Stimulated activated CD8-positive, alpha-beta memory T cell treated with anti-CD3 and anti-CD28 coated beads, Interleukin-2, amount 100 ng/mL, for 48 hours (primary cell): ENCODE measurements around the gene TMTC1.

ENCODE experiments used
- DNase-seq, 2 donors: peaks; one replicate each; pipeline ENCODE4 v3.0.0-alpha.2; 2020; ENCODE audit warnings: low read depth in 2 of 2

Gene TMTC1

DNA sequence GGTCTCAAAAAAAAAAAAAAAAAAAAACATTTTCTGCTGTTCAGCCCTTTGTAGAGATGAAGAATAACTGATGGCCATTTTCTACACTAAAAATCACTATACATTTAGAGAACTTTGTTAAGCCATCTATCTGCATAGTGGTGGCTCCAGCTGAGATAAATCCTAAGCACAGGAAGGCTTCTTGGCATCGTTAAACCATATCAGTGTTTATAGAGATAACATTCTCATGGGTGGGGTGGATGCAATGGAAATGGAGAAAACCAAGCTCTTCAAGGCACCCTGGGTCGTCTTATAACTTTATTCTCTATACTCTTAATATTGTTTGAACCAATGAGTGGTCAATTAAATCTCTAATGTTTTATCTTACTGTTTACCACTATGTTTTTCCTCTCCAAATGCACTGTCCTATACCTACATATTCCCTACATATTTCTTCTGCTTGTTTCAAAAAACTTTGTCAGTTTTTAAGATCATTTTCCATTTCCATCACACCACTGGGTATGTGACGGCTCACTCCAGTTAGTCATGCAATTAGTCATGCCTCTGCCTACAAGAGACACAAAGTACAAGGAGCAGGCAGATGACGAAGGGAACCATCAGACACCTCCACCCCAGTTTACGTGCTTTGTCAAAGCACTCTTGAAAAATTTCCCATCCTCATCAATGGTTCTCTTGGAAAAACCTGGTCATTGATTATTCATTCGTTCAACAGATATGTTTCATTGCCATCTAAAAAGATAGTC is 166.9 kb downstream of the TMTC1 start:
- no peak for DNase-seq

- DNase-seq = no peak
Measured at GRCh38 chr12:29614694-29615325, 168.9 kb downstream of the TMTC1 start.

DNA sequence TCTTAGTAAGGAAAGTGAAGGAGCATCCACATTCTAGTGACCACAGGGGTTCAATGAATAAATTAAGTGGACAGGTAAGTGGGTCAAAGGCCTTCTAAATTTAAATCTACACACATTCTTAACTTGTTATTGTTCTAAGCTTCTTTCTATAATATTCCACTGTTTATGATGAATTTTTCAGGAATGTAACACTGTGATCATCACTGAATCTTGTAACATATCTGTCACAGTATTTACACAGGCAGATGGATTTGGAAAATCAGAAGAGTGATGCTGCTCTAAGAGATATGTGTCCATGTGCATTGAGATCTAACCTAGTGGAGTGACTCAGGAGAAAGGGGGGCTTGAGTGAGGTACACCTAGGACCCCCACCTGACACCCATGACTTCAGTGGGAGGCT is 170.8 kb downstream of the TMTC1 start:
- DNase-seq = no peak

- no peak for DNase-seq
Measured at GRCh38 chr12:29611906-29612305, 171.8 kb downstream of the TMTC1 start.

DNA sequence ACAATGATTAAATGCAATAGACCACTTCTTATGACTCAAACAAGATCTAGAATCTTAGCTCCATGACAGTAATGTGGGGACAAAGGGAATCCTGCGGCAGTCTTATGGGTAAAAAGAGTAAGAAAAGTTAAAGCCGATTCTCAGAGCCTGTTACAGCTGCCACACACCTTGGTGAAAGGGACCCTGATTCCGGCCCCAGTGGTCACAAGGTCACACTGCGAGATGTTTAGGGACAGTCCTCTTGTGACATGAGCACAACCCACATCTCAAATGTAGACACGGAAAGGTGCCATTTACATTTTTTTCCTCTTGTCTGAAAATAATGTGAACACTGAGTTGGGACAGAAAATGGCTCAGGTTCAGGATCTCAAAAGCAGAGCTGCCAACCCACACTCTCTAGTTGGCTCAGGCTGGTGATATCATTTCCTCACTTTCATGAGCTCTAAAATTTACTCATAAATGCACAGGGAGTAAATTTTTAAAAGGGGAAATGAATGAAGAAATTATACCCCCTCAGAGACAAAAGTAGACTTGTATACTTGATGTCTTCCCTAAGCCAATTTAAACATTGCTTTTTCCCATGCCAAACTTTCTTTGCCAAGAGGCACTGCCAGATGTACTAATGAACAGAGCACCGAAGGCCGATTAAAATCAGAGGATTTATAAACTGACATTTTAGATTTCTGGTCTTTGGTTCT is 173.1 kb downstream of the TMTC1 start:
- no peak for DNase-seq

DNA sequence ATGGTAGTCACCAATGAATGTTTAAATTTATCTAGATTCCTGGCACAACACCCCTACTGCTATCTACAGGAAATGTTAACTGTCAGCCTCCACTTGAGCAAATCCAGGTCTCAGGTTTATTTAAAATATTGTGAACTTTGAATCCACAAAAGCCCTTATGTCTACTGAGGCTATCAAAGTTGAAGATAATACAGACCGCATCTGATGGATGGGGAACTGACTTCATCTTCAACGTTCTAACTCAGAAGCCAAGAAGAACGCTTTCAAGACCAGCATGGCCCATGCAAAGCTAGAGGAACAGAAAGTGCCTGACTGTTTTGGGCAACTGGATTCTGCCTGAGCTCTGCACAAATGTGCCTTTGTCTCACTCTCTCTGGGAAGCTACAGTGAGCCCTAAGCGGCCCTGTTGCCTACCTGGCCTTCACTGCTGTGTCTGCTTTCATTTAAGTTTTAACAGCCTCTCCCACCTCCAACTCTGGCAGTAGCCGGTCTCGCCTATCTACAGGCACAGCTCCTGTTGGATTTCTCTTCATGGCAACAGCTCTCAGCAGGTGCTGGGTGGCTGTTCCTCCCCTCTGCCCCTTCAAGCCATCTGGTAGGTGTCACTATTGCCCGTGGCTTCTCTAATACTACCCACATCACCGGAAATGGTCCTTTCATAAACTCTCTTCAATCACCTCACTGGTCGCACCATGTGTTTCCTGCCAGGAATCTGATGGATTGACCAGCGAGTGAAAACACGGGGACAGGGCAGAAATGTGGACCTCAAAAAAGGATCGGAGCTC is 174.1 kb downstream of the TMTC1 start:
- DNase-seq = no peak

DNA sequence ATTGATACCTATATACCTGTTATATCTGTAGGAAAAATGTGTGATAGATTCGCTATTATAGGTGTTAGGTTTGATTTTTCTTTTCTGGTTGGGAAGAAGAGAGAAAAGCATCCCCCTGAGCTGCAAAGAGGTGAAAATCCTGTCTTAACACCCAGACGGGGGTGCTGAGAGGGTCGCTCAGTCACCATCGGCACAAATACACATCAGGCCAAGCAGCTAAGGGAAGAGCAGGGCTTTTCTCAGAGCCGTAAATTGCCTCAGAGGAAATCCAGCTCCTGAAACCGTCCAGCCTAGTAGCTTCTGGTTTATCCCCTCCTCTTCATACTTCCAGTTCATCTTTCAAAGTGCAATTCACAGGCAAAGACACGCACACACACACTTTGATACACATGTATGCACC is 175.2 kb downstream of the TMTC1 start:
- DNase-seq = no peak

GRCh38 chr12:29599381-29599780 is 184.4 kb downstream of the TMTC1 start:
- no peak for DNase-seq

DNA sequence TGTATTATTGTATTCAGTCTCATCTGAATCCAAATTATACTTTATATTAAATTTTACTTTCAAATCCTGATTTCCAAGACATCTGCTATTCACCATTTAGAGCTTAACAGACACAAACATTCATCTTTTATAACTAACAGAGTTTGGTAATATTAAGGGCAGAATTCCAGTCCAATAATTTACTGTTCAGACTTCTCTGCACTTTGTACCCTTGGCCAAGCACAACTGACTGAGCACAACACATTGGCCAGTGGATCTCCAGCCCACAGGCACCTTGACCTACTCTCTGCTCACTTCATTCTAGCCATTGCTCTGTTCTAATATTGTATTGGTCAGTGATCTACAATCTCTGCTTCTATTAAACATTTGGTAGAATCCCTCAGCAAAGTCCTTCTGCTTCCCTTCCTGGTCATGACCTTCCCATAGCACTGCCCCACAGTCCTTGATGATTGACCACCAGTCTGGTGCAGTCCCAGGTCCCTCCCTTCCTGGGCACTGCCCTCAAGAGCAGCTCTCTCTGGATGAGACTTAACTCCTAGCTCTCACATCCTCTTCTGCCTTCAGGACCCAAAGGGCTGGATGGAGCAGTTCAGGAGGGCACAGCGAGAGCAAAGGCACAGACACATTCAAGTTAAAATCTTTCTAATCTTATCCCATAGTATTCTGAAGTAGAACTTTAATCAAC is 188.5 kb downstream of the TMTC1 start:
- DNase-seq = no peak

DNA sequence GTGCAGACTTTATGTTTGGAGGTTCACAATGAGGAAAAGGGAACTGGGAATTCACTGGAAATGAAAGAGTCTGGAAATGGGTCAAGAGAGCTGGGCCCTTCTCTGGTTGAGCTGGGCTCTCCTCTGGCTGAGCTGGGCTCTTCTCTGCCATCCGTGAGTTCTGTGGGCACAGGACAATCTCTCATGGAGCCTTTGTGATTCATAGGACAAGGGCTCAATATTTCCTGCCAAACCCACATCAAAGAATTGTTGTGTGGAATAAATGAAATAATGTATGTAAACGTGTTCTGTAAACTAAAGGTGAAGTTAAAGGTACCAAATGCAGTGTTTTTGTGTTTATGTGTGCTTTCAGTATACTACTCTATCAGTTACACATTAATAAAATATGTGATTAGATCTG is 190.7 kb downstream of the TMTC1 start:
- DNase-seq = no peak

GRCh38 chr12:29591140-29592020 is 192.4 kb downstream of the TMTC1 start:
- DNase-seq = no peak

DNA sequence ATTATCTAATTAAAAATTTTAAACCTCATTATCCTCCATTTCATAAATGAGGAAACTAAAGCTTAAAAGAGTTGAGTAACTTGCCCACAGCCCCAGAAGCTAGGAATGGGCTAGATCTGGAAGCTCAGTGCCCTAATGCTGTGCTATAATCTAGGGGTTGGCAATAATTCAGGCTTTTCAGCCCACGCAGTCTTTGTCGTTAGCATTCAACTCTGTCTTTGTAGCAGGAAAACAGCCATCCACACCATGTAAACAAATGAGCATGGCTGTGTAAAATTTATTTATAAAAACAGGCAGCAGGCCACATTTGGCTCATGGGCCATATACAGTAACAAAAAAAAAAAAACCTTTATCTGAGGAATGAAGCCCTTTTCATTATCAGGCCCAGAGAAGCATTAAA is 193.9 kb downstream of the TMTC1 start:
- no peak for DNase-seq

DNA sequence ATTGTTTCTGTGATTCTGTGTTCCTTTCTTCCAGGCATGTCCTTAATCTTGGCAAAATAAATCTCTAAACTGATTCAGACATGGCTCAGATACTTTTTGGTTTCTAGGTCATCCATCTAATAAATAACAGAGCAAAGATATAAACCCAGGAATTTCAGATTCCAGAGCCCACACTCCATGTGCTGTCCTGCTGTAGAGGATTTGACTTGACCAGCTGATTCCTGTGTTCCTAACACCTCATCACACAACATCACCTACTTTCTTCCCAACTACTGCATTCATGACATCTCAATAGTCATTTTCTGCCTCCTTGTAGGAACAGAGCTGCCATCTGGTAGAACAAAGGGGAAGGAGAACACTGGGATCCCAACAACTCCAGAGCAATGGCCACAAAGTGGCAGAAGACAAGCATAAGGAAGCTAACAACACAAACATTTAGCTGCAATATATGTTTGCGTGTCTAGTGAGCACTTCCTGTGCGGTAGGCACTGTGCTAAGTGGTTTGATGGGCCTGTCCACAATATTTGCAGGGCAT is 194.4 kb downstream of the TMTC1 start:
- no peak for DNase-seq

- no peak for DNase-seq
Measured at GRCh38 chr12:29582677-29583272, 201.0 kb downstream of the TMTC1 start.

DNA sequence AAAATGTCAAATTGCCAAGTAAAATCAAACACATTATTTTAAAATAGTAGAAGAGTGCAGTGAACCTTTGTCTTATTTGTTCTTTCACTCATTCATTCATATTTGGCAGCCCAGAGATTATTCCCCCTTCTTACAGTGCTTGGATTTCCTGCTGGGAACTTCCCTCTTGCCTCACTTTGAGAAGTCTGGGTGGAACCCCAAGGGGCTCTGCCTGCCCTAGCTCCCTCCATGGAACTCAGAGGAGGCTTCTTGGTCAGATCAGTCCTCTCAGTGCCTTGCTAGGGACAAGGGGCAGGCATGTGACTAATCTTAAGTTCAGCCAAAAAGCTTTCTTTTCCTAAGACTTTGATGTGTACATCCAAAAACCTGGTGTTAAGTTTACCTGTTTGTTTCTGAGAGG is 201.6 kb downstream of the TMTC1 start:
- no peak for DNase-seq

DNA sequence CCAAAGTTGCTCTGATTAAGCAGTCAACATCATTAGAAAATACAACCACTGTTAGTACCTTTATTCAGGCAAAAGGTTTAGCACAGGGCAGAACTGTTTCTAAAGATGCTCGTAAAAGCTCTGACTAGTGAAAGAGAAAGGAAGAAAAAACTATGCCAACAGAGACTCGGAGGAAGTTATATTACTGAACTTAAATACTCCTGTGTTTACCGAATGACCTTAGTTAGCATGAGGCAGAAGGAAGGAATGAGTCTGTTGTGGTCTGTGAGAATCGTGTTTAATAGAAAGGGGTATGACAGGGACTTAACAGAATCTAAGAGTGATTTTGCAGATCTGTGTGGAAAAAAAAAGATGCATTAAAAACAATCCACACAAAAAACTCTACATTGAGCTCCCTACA is 202.1 kb downstream of the TMTC1 start:
- no peak for DNase-seq

DNA sequence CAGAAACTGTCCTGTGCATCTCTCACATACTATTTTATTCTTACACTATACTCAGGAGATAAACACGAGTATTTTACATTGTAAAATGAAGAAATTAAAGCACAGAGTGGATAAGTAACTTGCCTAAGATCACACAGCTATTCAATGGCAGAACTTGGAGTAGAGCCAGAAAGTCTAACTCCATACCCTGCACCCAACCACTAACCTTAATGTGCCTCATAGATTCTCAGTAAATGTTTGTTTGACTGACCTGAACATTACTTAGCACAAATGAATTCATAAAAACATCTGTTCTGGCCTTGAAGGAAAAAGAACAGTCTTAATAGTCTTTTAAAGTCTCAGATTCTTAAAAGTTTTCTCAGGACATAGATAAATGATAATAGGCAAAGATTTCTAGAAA is 202.8 kb downstream of the TMTC1 start:
- no peak for DNase-seq

- DNase-seq = no peak
Measured at GRCh38 chr12:29578731-29579130, 205.0 kb downstream of the TMTC1 start.

- no peak for DNase-seq
Measured at GRCh38 chr12:29578070-29578469, 205.7 kb downstream of the TMTC1 start.

DNA sequence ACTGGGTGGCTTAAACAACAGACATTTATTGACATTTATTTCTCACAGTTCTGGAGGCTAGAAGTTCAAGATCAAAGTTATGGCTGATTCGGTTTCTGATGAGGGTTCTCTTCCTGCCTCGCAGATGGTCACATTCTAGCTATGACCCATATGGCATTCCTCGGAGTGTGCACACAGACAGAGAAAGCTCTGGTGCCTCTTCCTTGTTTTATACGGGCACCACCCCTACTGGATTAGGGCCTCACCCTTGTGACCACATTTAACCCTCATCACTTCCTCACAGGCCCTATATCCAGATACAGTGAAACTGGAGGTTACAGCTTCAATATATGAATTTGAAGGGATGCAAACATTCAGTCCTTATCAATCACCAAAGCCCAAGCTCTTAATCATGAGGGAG is 209.2 kb downstream of the TMTC1 start:
- no peak for DNase-seq
